Fibroblast of skin of right quadriceps (primary cell): ENCODE measurements around the gene OR6A2.

Experiments used
- DNase-seq: peaks from one replicate; pipeline ENCODE4 v3.0.0-alpha.2; 2013

OR6A2 gene

DNA sequence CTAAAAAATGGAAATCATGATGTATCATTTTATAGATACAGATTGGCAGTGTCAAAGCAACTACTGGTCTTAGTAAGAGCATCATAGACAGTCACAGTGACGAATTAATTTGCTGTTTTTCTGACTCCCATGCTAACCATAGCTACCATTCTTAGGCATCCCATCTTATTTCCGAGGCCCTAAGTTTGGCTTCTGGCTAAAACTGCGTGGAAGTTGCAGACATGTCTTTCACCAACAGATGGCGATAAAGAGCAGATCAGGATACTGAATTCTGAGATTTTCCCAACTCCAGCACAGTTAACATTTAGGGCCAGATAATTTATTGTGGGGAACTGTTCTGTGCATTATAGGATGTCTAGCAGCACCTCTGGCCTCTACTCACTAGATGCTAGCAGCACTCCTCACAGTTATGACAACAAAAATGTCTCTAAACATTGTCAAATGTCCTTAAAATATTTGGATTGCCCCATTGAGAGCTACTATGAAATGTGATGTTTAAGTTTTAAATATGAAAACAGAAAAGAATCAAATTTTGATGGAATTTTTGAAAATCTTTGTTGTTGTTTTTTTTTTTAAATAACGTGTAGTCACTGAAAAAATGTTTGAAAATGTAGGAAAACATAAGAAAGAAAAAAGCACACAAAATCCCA lies 44.1 kb downstream of the OR6A2 start:
- DNase-seq: peak; percentile 20

- no peak for DNase-seq
These were observed 52.3 kb downstream of the OR6A2 start for GRCh38 chr11:6747097-6747668.

DNA sequence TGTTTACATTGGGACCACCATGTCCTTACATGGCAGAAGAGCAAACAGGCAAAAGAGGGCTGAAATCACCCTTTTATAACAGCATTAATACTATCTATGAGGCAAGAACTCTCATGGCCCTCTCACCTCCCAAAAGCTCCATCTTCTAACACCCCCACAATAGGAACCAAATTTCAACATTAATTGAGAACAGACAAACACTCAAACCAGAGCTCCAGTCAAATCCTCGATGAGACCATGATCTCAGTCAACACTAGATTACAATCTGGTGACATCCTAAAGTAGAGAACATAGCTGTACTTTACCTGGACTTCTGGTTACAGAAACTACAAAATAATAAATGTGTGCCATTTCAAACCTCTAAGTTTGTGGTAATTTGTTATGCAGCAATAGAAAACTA lies 52.9 kb downstream of the OR6A2 start:
- DNase-seq: no peak

DNA sequence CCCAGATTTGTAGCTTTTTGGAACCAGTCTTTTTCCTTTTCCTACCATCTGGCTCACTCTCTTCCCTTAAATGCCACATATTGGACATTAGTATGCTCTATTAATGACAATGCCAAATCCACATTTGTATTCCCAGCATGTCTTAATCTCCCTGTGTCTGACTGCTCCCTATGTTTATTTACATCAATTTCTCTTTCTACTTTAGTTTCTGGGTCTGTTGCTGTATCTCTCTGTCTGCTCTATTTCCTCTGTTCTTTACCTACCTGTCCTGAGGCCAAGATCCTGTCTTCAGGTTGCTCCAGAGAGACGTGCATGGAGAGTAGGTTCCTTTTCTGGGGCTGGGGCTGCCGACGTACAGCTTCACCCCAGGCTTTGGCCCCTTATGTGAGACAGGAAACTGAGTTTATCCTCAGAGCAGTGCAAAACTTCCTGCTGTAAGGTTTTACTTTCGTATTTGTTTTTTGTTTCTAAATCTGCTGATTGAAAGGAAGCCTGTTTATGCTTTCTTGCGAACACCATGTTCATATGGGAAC lies 53.3 kb downstream of the OR6A2 start:
- DNase-seq: no peak

DNA sequence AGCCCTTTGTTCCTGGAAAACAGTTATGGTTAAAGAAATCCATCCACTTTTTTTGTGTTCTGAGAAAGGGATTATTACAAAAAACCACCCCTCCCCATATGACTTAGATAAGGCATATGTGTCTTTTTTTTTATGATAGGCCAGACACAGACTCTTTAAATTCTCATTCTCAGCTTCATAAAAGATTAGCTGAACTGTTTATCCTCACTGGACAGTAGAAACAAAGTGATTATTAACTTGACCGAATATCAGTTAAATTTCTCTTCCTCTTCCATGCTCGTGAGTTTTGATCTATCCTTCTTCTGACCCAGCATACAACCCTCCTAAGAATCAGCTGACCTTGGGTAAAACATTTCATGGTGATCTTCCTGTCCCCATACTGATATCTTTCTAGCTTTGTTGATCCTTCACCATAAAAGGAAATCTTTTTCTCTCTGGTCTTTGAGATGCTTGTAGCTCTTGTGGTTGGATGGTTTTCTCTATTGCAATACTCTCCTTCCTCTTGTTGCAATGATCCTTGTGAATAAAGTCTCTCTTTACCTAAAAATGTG lies 53.9 kb downstream of the OR6A2 start:
- DNase-seq: no peak

DNA sequence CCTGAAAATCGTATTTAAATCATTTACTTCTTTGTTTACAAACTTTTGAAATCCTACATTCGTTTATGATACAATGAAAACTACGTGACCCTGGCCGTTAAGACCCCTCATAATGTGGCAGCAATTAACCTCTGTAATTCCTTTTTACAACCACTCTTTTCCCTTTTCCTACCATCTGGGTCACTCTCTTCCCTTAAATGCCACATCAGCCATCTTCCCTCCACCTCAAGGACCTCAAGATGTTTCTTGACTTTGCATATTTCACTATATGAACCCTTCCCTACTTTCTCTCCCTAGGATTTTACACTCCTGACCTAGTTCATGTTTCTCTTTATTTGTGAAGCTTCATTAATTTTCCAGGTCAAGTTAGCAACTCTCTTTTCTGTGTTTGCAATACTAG lies 54.5 kb downstream of the OR6A2 start:
- no peak for DNase-seq

DNA sequence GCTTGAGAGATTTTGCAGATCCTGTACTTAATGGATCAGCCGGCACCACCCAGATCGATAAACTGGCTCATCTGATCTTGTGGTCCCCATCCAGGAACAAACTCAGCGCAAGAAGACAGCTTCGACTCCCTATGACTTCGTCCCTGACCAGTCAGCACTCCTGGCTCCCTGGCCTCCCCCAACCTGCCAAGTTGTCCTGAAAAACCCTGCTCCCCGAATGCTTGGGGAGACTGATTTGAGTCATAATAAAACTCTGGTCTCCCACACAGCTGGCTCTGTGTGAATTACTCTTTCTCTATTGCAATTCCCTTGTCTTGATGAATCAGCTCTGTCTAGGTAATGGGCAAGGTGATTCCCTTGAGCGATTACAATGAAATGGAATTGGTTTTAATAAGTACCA lies 57.2 kb downstream of the OR6A2 start:
- DNase-seq: no peak
